ENCODE data around the gene SLC35F3.

SLC35F3 gene

GRCh38 chr1:234371414-234371813 is 466.9 kb downstream of the SLC35F3 start:
- TF ChIP-seq CTCF (IDR thresholded peaks at IDR 0.05; ENCODE audit: extremely low read depth, insufficient read depth, missing control alignments), result no peak
- in situ Hi-C loops (cut with MboI; ENCODE audit: low pct_unique_long_range_greater_than_20kb, low sequenced_read_pairs, unreplicated experiment), result no loop called here
- DNase-seq (ENCODE audit: low spot score), result no peak

GRCh38 chr1:234372011-234372757 is 467.7 kb downstream of the SLC35F3 start:
- in situ Hi-C loops (cut with MboI; ENCODE audit: low pct_unique_long_range_greater_than_20kb, low sequenced_read_pairs, unreplicated experiment), result no loop called here
- TF ChIP-seq CTCF (IDR thresholded peaks at IDR 0.05; ENCODE audit: extremely low read depth, insufficient read depth, missing control alignments), result no peak

GRCh38 chr1:234373064-234373958 is 468.8 kb downstream of the SLC35F3 start, which contains the start of gene COA6:
Gene COA6, plus strand, starts transcription at chr1:234373456. Its CDS starts 11 bp downstream, at chr1:234373467.
- in situ Hi-C loops (cut with MboI; ENCODE audit: low pct_unique_long_range_greater_than_20kb, low sequenced_read_pairs, unreplicated experiment), result no loop called here
- no peak for TF ChIP-seq CTCF (IDR thresholded peaks at IDR 0.05; ENCODE audit: extremely low read depth, insufficient read depth, missing control alignments)
- DNase-seq (ENCODE audit: low spot score), result peak; percentile 85

More at GRCh38 chr1:234372011-234372757, 467.7 kb downstream of the SLC35F3 start:
- DNase-seq (ENCODE audit: low spot score), result no peak

- no peak for TF ChIP-seq CTCF (IDR thresholded peaks at IDR 0.05; ENCODE audit: extremely low read depth, insufficient read depth, missing control alignments)
- DNase-seq (ENCODE audit: low spot score), result no peak
- in situ Hi-C loops (cut with MboI; ENCODE audit: low pct_unique_long_range_greater_than_20kb, low sequenced_read_pairs, unreplicated experiment), result no loop called here
Observed at GRCh38 chr1:234373959-234374254, 469.4 kb downstream of the SLC35F3 start.
